Measurements from ENCODE around the gene PIF1. TPM values are rescaled to one million over a fixed set of nuclear protein-coding genes. Genes with fewer than 3 reads are reported as not detected.

PIF1 gene
- total RNA-seq, 1 experiment from 2014 or later = 34.9 TPM

- Histone ChIP-seq H3K27ac (ENCODE audit: low read depth, low read length) (no peak overlapping the region), H3K9me3 (ENCODE audit: control insufficient read depth in 1 of 2, insufficient read depth in 1 of 2, low read depth in 1 of 2, low read length in 2 of 2) (no peaks in the 10 kb centered on the region), H3K4me2 (ENCODE audit: low read length) (no peak overlapping the region), H3K9me2 (ENCODE audit: insufficient read depth) (no peaks in the 10 kb centered on the region), H4K20me1 (ENCODE audit: insufficient read depth) (no peaks in the 10 kb centered on the region), H3K27me3 (ENCODE audit: insufficient read depth, low read length) (no peaks in the 10 kb centered on the region), H2AFZ (ENCODE audit: low read depth, low read length, poor library complexity, severe bottlenecking) (no peak overlapping the region), H3K36me3 (ENCODE audit: control insufficient read depth in 1 of 2, insufficient read depth in 2 of 2, low read length in 2 of 2) (0 out of 4 replicates have a peak, but pooled peaks cover 0 to 2% of the 10 kb centered on the region in 2 experiments), H3K79me2 (ENCODE audit: insufficient read depth, low read length) (peaks cover 13% of the 10 kb centered on the region; the same call in 1 of the 2 replicates), H3K4me1 (ENCODE audit: control insufficient read depth in 1 of 2, insufficient read depth in 2 of 2, low read length in 2 of 2) (peaks cover 2 to 12% of the 10 kb centered on the region in 2 experiments; a peak in 2 of 4 replicates), H3K9ac (ENCODE audit: low read length) (no peak overlapping the region), H3K4me3 (replicated peaks in 1 of 2; ENCODE audit: low read depth in 1 of 2, low read length in 2 of 2) (no peak overlapping the region)
- RAD21 ChIA-PET (ENCODE audit: low non-redundant PET in 1 of 2, low total read pairs in 2 of 2, uncharacterized antibody in 2 of 2, unreplicated experiment in 2 of 2) = no interaction called here
- BruUV-seq (replicated peaks) = no TSS peak
- ATAC-seq = no peak
- DNase-seq (ENCODE audit: low read depth, low spot score) = no peak
- TF ChIP-seq POLR2AphosphoS5 (IDR thresholded peaks at IDR 0.05; ENCODE audit: low read depth, low read length) (no peak), SRF (IDR thresholded peaks at IDR 0.05; ENCODE audit: low read depth) (no peak), EZH2 (IDR thresholded peaks at IDR 0.05) (no peak), EGR1 (IDR thresholded peaks at IDR 0.05; ENCODE audit: low read depth) (no peak), MAX (IDR thresholded peaks at IDR 0.05) (no peak), CBX3 (IDR thresholded peaks at IDR 0.05; ENCODE audit: low read depth) (no peak), ZBTB33 (IDR thresholded peaks at IDR 0.05; ENCODE audit: extremely low read depth, insufficient replicate concordance, low read length) (no peak), REST (IDR thresholded peaks at IDR 0.05; ENCODE audit: low read depth) (no peak), ATF3 (IDR thresholded peaks at IDR 0.05) (no peak), FOSL1 (IDR thresholded peaks at IDR 0.05; ENCODE audit: low read depth) (no peak)
- intact Hi-C loops (cut with micrococcal nuclease) = no loop called here
- CTCF ChIA-PET = no interaction called here
- POLR2A ChIA-PET = no interaction called here
Observed at GRCh38 chr15:64847016-64847415, 21.6 kb upstream of the PIF1 start.

Measured in HCT116 (cell line).